Neural cell (in vitro differentiated cells): ENCODE data around the gene USP30. TPM values are rescaled to one million over a fixed set of nuclear protein-coding genes. Genes with fewer than 3 reads are reported as not detected.

Experiments used
- H2AFZ ChIP-seq: fragments of 200-600, 300-800 bp; sonication (generic), shearing (Covaris generic); 2 replicates; pipeline ENCODE4 v1.6.0; 2014; ENCODE audit warnings: low read depth, mild to moderate bottlenecking, antibody characterized with exemption, low read length, moderate library complexity
- H3F3A ChIP-seq: fragments of 200-600 bp; shearing (Covaris generic); 2 replicates; pipeline ENCODE4 v1.6.1; 2016; ENCODE audit warnings: mild to moderate bottlenecking, moderate library complexity, mixed read lengths, antibody characterized with exemption, low read length; ENCODE audit not compliant: insufficient read depth, poor library complexity, severe bottlenecking
- H3K27ac ChIP-seq: fragments of 200-600, 300-800 bp; sonication (generic), shearing (Covaris generic); 2 replicates; pipeline ENCODE4 v1.5.1; 2014; ENCODE audit warnings: mild to moderate bottlenecking, low read length, moderate library complexity
- H3K27me3 ChIP-seq: fragments of 300-800, 200-600 bp; sonication (generic), shearing (Covaris generic); 2 replicates; pipeline ENCODE4 v1.6.0; 2014; ENCODE audit warnings: mild to moderate bottlenecking, low read depth, low read length, moderate library complexity; ENCODE audit not compliant: insufficient read depth
- H3K36me3 ChIP-seq: fragments of 300-800, 200-600 bp; sonication (generic), shearing (Covaris generic); 2 replicates; pipeline ENCODE4 v1.5.1; 2014; ENCODE audit warnings: mild to moderate bottlenecking, antibody characterized with exemption, low read length, moderate library complexity; ENCODE audit not compliant: insufficient read depth
- H3K4me2 ChIP-seq: fragments of 300-800, 200-600 bp; sonication (generic), shearing (Covaris generic); 2 replicates; pipeline ENCODE4 v1.6.0; 2014; ENCODE audit warnings: mild to moderate bottlenecking, low read length
- H3K4me3 ChIP-seq: fragments of 300-800, 200-600 bp; sonication (generic), shearing (Covaris generic); 2 replicates; pipeline ENCODE4 v1.5.1; 2014; ENCODE audit warnings: mild to moderate bottlenecking, low read length, moderate library complexity
- H3K79me2 ChIP-seq: fragments of 200-600 bp; shearing (Covaris generic); replicated peaks from 2 replicates; pipeline ENCODE4 v1.6.0; 2014; ENCODE audit warnings: mild to moderate bottlenecking, low read length, moderate library complexity; ENCODE audit not compliant: insufficient read depth
- H3K9ac ChIP-seq: fragments of 300-800, 200-600 bp; sonication (generic), shearing (Covaris generic); 2 replicates; pipeline ENCODE4 v1.6.1; 2016; ENCODE audit warnings: mild to moderate bottlenecking, low read length, mixed read lengths
- H3K9me2 ChIP-seq: fragments of 200-600 bp; shearing (Covaris generic); 2 replicates; pipeline ENCODE4 v1.6.1; 2016; ENCODE audit warnings: mild to moderate bottlenecking, low read length, mixed read lengths; ENCODE audit not compliant: insufficient read depth
- H3K9me3 ChIP-seq: fragments of 200-600, 300-800 bp; sonication (generic), shearing (Covaris generic); 2 replicates; pipeline ENCODE4 v1.6.1; 2016; ENCODE audit warnings: mild to moderate bottlenecking, mixed run types, low read length, moderate library complexity, mixed read lengths
- H4K20me1 ChIP-seq: fragments of 200-600 bp; shearing (Covaris generic); 2 replicates; pipeline ENCODE4 v1.6.1; 2016; ENCODE audit warnings: mild to moderate bottlenecking, mixed run types; ENCODE audit not compliant: insufficient read depth
- CTCF ChIP-seq: fragments of 450-650 bp; IDR thresholded peaks from 2 replicates; pipeline ENCODE4 v1.5.1; 2014; ENCODE audit warnings: antibody characterized with exemption, mild to moderate bottlenecking, moderate library complexity; ENCODE audit not compliant: poor library complexity, severe bottlenecking
- EP300 ChIP-seq: fragments of 450-650 bp; conservative IDR thresholded peaks from 2 replicates; pipeline ENCODE4 v1.6.1; 2014; ENCODE audit warnings: antibody characterized with exemption, mild to moderate bottlenecking, moderate library complexity; ENCODE audit not compliant: poor library complexity, severe bottlenecking
- MXI1 ChIP-seq: fragments of 450-650 bp; conservative IDR thresholded peaks from 2 replicates; pipeline ENCODE4 v1.6.1; 2014; ENCODE audit warnings: antibody characterized with exemption, mild to moderate bottlenecking; ENCODE audit not compliant: poor library complexity, severe bottlenecking
- POLR2AphosphoS5 ChIP-seq: IDR thresholded peaks from 2 replicates; pipeline ENCODE4 v1.6.1; 2012
- RAD21 ChIP-seq: fragments of 450-650 bp; conservative IDR thresholded peaks from 2 replicates; pipeline ENCODE4 v1.6.1; 2014; ENCODE audit warnings: antibody characterized with exemption, mild to moderate bottlenecking, moderate library complexity
- REST ChIP-seq: IDR thresholded peaks from 2 replicates; pipeline ENCODE4 v1.6.1; 2012; ENCODE audit warnings: borderline replicate concordance
- SMC3 ChIP-seq: fragments of 450-650 bp; conservative IDR thresholded peaks from 2 replicates; pipeline ENCODE4 v1.6.1; 2014; ENCODE audit warnings: antibody characterized with exemption, mild to moderate bottlenecking, moderate library complexity; ENCODE audit not compliant: poor library complexity
- polyA plus RNA-seq: library from polyadenylated mRNA; depleted of rRNA; stranded (reverse); fragments of >200 nt; gene quantifications from 2 replicates; pipeline ENCODE4 v1.2.3, GENCODE V29; 2014

The USP30 gene
- polyA plus RNA-seq, 1 donor from 2014 or later = 37.2 TPM

GRCh38 chr12:109110988-109111495 is 58.7 kb downstream of the USP30 start:
- H4K20me1 ChIP-seq = no peaks in the 10 kb centered on the region
- H3K9ac ChIP-seq = no peak overlapping the region
- H3K27me3 ChIP-seq = no peaks in the 10 kb centered on the region
- TF ChIP-seq EP300 = no peak
- TF ChIP-seq SMC3 = no peak
- TF ChIP-seq MXI1 = no peak
- no peak for TF ChIP-seq REST
- H3K36me3 ChIP-seq = no peaks in the 10 kb centered on the region
- no peaks in the 10 kb centered on the region for H3F3A ChIP-seq
- no peak overlapping the region for H3K4me3 ChIP-seq
- no peak overlapping the region for H3K4me2 ChIP-seq
- H3K9me2 ChIP-seq = no peaks in the 10 kb centered on the region
- H3K79me2 ChIP-seq = no peaks in the 10 kb centered on the region
- H3K9me3 ChIP-seq = no peaks in the 10 kb centered on the region
- H3K27ac ChIP-seq = no peak overlapping the region
- H2AFZ ChIP-seq = no peak overlapping the region

- Histone ChIP-seq H3K9ac (no peak overlapping the region), H3K27me3 (no peaks in the 10 kb centered on the region), H3K4me2 (no peak overlapping the region), H3K9me3 (no peaks in the 10 kb centered on the region), H4K20me1 (no peaks in the 10 kb centered on the region), H3K4me3 (no peak overlapping the region), H3F3A (no peaks in the 10 kb centered on the region), H3K79me2 (no peaks in the 10 kb centered on the region), H3K27ac (no peak overlapping the region), H3K36me3 (no peaks in the 10 kb centered on the region), H2AFZ (no peak overlapping the region), H3K9me2 (no peaks in the 10 kb centered on the region)
- no peak for TF ChIP-seq CTCF
- TF ChIP-seq REST = no peak
- TF ChIP-seq RAD21 = no peak
- TF ChIP-seq POLR2AphosphoS5 = no peak
Measured at GRCh38 chr12:109112720-109113465, 60.5 kb downstream of the USP30 start.
